HEK293 (cell line): ENCODE measurements around the gene EXOSC5.

ENCODE experiments used
- CTCF ChIP-seq: fragments of 450-650 bp; formaldehyde crosslinking; IDR thresholded peaks from 2 replicates; pipeline ENCODE4 v1.5.1; 2016; ENCODE audit warnings: missing biosample characterization, missing genetic modification characterization
- HIC1 ChIP-seq: fragments of 450-650 bp; formaldehyde crosslinking; IDR thresholded peaks from 2 replicates; pipeline ENCODE4 v1.5.1; 2016; ENCODE audit warnings: missing biosample characterization, missing genetic modification characterization
- MEIS1 ChIP-seq: sonication (generic); formaldehyde crosslinking; IDR thresholded peaks from 2 replicates; pipeline ENCODE4 v1.8.1; 2022; ENCODE audit warnings: missing genetic modification reagents, mild to moderate bottlenecking, borderline replicate concordance
- TRIM28 ChIP-seq: IDR thresholded peaks from 2 replicates; pipeline ENCODE4 v1.6.1; 2011; ENCODE audit warnings: low read length, control low read depth, borderline replicate concordance
- YY1 ChIP-seq: fragments of 450-650 bp; formaldehyde crosslinking; IDR thresholded peaks from 2 replicates; pipeline ENCODE4 v1.5.1; 2018; ENCODE audit warnings: missing biosample characterization, missing genetic modification characterization
- ZFP3 ChIP-seq: fragments of 450-650 bp; formaldehyde crosslinking; IDR thresholded peaks from 2 replicates; pipeline ENCODE4 v1.5.1; 2016; ENCODE audit warnings: low read depth, missing biosample characterization, missing genetic modification characterization
- ZNF133 ChIP-seq: fragments of 450-650 bp; formaldehyde crosslinking; IDR thresholded peaks from 2 replicates; pipeline ENCODE4 v1.5.1; 2016; ENCODE audit warnings: missing biosample characterization, missing genetic modification characterization
- ZNF311 ChIP-seq: fragments of 450-650 bp; formaldehyde crosslinking; IDR thresholded peaks from 2 replicates; pipeline ENCODE4 v1.5.1; 2017; ENCODE audit warnings: missing biosample characterization, missing genetic modification characterization, borderline replicate concordance
- ZNF362 ChIP-seq: fragments of 450-650 bp; formaldehyde crosslinking; IDR thresholded peaks from 2 replicates; pipeline ENCODE4 v1.5.1; 2016; ENCODE audit warnings: missing biosample characterization, missing genetic modification characterization
- ZNF423 ChIP-seq: fragments of 450-650 bp; formaldehyde crosslinking; IDR thresholded peaks from 2 replicates; pipeline ENCODE4 v1.5.1; 2016; ENCODE audit warnings: missing biosample characterization, missing genetic modification characterization
- ZNF518A ChIP-seq: fragments of 450-650 bp; formaldehyde crosslinking; conservative IDR thresholded peaks from 2 replicates; pipeline ENCODE4 v1.5.1; 2016; ENCODE audit warnings: low read depth, missing biosample characterization, missing genetic modification characterization
- ZNF549 ChIP-seq: fragments of 450-650 bp; IDR thresholded peaks from 2 replicates; pipeline ENCODE4 v1.5.1; 2018; ENCODE audit warnings: missing biosample characterization, missing genetic modification characterization, mild to moderate bottlenecking, inconsistent platforms, moderate library complexity
- ZNF660 ChIP-seq: fragments of 450-650 bp; IDR thresholded peaks from 2 replicates; pipeline ENCODE4 v1.5.1; 2018; ENCODE audit warnings: missing biosample characterization, mild to moderate bottlenecking, missing genetic modification characterization
- ZNF837 ChIP-seq: fragments of 450-650 bp; formaldehyde crosslinking; IDR thresholded peaks from 2 replicates; pipeline ENCODE4 v1.5.1; 2016; ENCODE audit warnings: missing biosample characterization, missing genetic modification characterization

GRCh38 chr19:41384351-41384750 lies 12.8 kb downstream of the EXOSC5 start:
- TF ChIP-seq CTCF (tag by site-specific recombination) (no peak), ZNF518A (no peak), ZNF549 (tag by site-specific recombination) (no peak), ZNF311 (tag by site-specific recombination) (no peak), YY1 (tag by site-specific recombination) (no peak), ZNF660 (no peak), MEIS1 (no peak), ZNF837 (tag by site-specific recombination) (no peak), ZFP3 (no peak), ZNF423 (tag by site-specific recombination) (no peak), HIC1 (tag by site-specific recombination) (no peak), ZNF133 (tag by site-specific recombination) (no peak), TRIM28 (no peak), ZNF362 (tag by site-specific recombination) (no peak)
